IgD-negative memory B cell (primary cell): ENCODE data around the gene TSPAN12. TPM values are rescaled to one million over a fixed set of nuclear protein-coding genes. Genes with fewer than 3 reads are reported as not detected.
A peak's percentile ranks its signal among the peaks of the same experiment; 100 is the strongest.

Experiments
- H3K27ac Mint-ChIP-seq, 3 donors: one replicate each; pipeline ENCODE4 v1.8.0; 2020 to 2022; ENCODE audit warnings: mild to moderate bottlenecking in 3 of 3, mixed read lengths in 3 of 3, moderate library complexity in 1 of 3
- H3K27me3 Mint-ChIP-seq: one replicate; pipeline ENCODE4 v1.8.0; 2021; ENCODE audit warnings: mixed read lengths
- H3K36me3 Mint-ChIP-seq: one replicate; pipeline ENCODE4 v1.8.0; 2020; ENCODE audit warnings: mild to moderate bottlenecking, mixed read lengths
- H3K4me1 Mint-ChIP-seq, 3 donors: one replicate each; pipeline ENCODE4 v1.8.0; 2020 to 2022; ENCODE audit warnings: mixed read lengths in 3 of 3, mild to moderate bottlenecking in 1 of 3
- H3K4me3 Mint-ChIP-seq, 4 donors: one replicate each; pipeline ENCODE4 v1.8.0; 2020 to 2022; ENCODE audit warnings: mild to moderate bottlenecking in 4 of 4, mixed read lengths in 4 of 4, moderate library complexity in 3 of 4
- H3K9me3 Mint-ChIP-seq, 3 donors: one replicate each; pipeline ENCODE4 v1.8.0; 2020 to 2021; ENCODE audit warnings: mixed read lengths in 3 of 3, mild to moderate bottlenecking in 1 of 3
- polyA plus RNA-seq: library from polyadenylated mRNA; unstranded; fragments of 300-500 nt; fragmentation: Illumina TruSeq; gene quantifications from one replicate; pipeline ENCODE4 v1.2.3, GENCODE V29; 2021

The TSPAN12 gene
- polyA plus RNA-seq, 1 donor from 2014 or later: not detected

- no peaks in the 10 kb centered on the region for H3K36me3 Mint-ChIP-seq
- no peaks in the 10 kb centered on the region for H3K9me3 Mint-ChIP-seq
- H3K4me3 Mint-ChIP-seq: no peak overlapping the region
- H3K4me1 Mint-ChIP-seq: peaks cover 0 to 2% (median 0%) of the 10 kb centered on the region in 3 donors
- no peak overlapping the region for H3K27ac Mint-ChIP-seq
- H3K27me3 Mint-ChIP-seq: peaks cover 25% of the 10 kb centered on the region
Observed at GRCh38 chr7:120862987-120863590, 5.1 kb upstream of the TSPAN12 start.

GRCh38 chr7:120860156-120860555, 2.2 kb upstream of the TSPAN12 start:
- H3K36me3 Mint-ChIP-seq: no peaks in the 10 kb centered on the region
- H3K27me3 Mint-ChIP-seq: peaks cover 43% of the 10 kb centered on the region
- peaks cover 9 to 12% (median 11%) of the 10 kb centered on the region in 3 donors for H3K4me1 Mint-ChIP-seq
- no peak overlapping the region for H3K4me3 Mint-ChIP-seq
- no peaks in the 10 kb centered on the region for H3K9me3 Mint-ChIP-seq
- no peak overlapping the region for H3K27ac Mint-ChIP-seq

- Mint-ChIP-seq H3K27ac (no peak overlapping the region), H3K9me3 (no peaks in the 10 kb centered on the region), H3K27me3 (peaks cover 48% of the 10 kb centered on the region), H3K4me1 (peaks cover 9 to 12% (median 11%) of the 10 kb centered on the region in 3 donors), H3K4me3 (peak overlapping the region in 1 of 4 donors; percentile 71), H3K36me3 (no peaks in the 10 kb centered on the region)
Observed at GRCh38 chr7:120859459-120859858, 1.5 kb upstream of the TSPAN12 start.

- Mint-ChIP-seq H3K27ac (no peak overlapping the region), H3K27me3 (peaks cover 52% of the 10 kb centered on the region), H3K9me3 (no peaks in the 10 kb centered on the region), H3K36me3 (no peaks in the 10 kb centered on the region), H3K4me3 (peak overlapping the region; percentile 71 to 94 (median 92)), H3K4me1 (peaks cover 10 to 12% (median 11%) of the 10 kb centered on the region in 3 donors)
Observed at GRCh38 chr7:120856621-120857352, 1.2 kb downstream of the TSPAN12 start.

GRCh38 chr7:120856198-120856597, 1.7 kb downstream of the TSPAN12 start:
- no peaks in the 10 kb centered on the region for H3K9me3 Mint-ChIP-seq
- H3K36me3 Mint-ChIP-seq: no peaks in the 10 kb centered on the region
- peaks cover 10 to 12% (median 11%) of the 10 kb centered on the region in 3 donors for H3K4me1 Mint-ChIP-seq
- peak overlapping the region; percentile 71 to 94 (median 92) for H3K4me3 Mint-ChIP-seq
- peaks cover 49% of the 10 kb centered on the region for H3K27me3 Mint-ChIP-seq
- H3K27ac Mint-ChIP-seq: no peak overlapping the region

GRCh38 chr7:120852700-120853099, 5.2 kb downstream of the TSPAN12 start:
- Mint-ChIP-seq H3K27ac (no peak overlapping the region), H3K36me3 (no peaks in the 10 kb centered on the region), H3K4me3 (no peak overlapping the region), H3K9me3 (no peaks in the 10 kb centered on the region), H3K4me1 (peaks cover 9 to 12% (median 10%) of the 10 kb centered on the region in 3 donors), H3K27me3 (peaks cover 27% of the 10 kb centered on the region)

- no peaks in the 10 kb centered on the region for H3K36me3 Mint-ChIP-seq
Observed at GRCh38 chr7:120843109-120843508, 14.8 kb downstream of the TSPAN12 start.

GRCh38 chr7:120842121-120842621, 15.8 kb downstream of the TSPAN12 start:
- H3K27ac Mint-ChIP-seq: no peak overlapping the region
- no peaks in the 10 kb centered on the region for H3K9me3 Mint-ChIP-seq
- no peaks in the 10 kb centered on the region for H3K4me1 Mint-ChIP-seq
- H3K27me3 Mint-ChIP-seq: peaks cover 5% of the 10 kb centered on the region
- H3K36me3 Mint-ChIP-seq: no peaks in the 10 kb centered on the region
- H3K4me3 Mint-ChIP-seq: no peak overlapping the region

More at GRCh38 chr7:120843109-120843508, 14.8 kb downstream of the TSPAN12 start:
- Mint-ChIP-seq H3K4me1 (no peaks in the 10 kb centered on the region), H3K4me3 (no peak overlapping the region), H3K27ac (no peak overlapping the region), H3K27me3 (peaks cover 3% of the 10 kb centered on the region), H3K9me3 (no peaks in the 10 kb centered on the region)

GRCh38 chr7:120841608-120842007, 16.3 kb downstream of the TSPAN12 start:
- H3K9me3 Mint-ChIP-seq: no peaks in the 10 kb centered on the region
- H3K4me1 Mint-ChIP-seq: no peaks in the 10 kb centered on the region
- H3K27me3 Mint-ChIP-seq: peaks cover 5% of the 10 kb centered on the region
- no peak overlapping the region for H3K27ac Mint-ChIP-seq
- no peak overlapping the region for H3K4me3 Mint-ChIP-seq
- no peaks in the 10 kb centered on the region for H3K36me3 Mint-ChIP-seq

GRCh38 chr7:120838281-120838682, 19.7 kb downstream of the TSPAN12 start:
- H3K4me1 Mint-ChIP-seq: no peaks in the 10 kb centered on the region
- no peaks in the 10 kb centered on the region for H3K36me3 Mint-ChIP-seq
- no peaks in the 10 kb centered on the region for H3K9me3 Mint-ChIP-seq
- H3K4me3 Mint-ChIP-seq: peak overlapping the region in 1 of 4 donors; percentile 58
- H3K27ac Mint-ChIP-seq: no peak overlapping the region
- peaks cover 6% of the 10 kb centered on the region for H3K27me3 Mint-ChIP-seq

- peaks cover 6% of the 10 kb centered on the region for H3K27me3 Mint-ChIP-seq
- no peak overlapping the region for H3K4me3 Mint-ChIP-seq
- no peaks in the 10 kb centered on the region for H3K4me1 Mint-ChIP-seq
- no peak overlapping the region for H3K27ac Mint-ChIP-seq
- H3K36me3 Mint-ChIP-seq: no peaks in the 10 kb centered on the region
- H3K9me3 Mint-ChIP-seq: no peaks in the 10 kb centered on the region
Observed at GRCh38 chr7:120837599-120837998, 20.3 kb downstream of the TSPAN12 start.

- no peak overlapping the region for H3K27ac Mint-ChIP-seq
- H3K36me3 Mint-ChIP-seq: no peaks in the 10 kb centered on the region
- H3K9me3 Mint-ChIP-seq: no peaks in the 10 kb centered on the region
- H3K4me3 Mint-ChIP-seq: no peak overlapping the region
- no peaks in the 10 kb centered on the region for H3K4me1 Mint-ChIP-seq
- H3K27me3 Mint-ChIP-seq: peaks cover 6% of the 10 kb centered on the region
Observed at GRCh38 chr7:120836556-120837115, 21.3 kb downstream of the TSPAN12 start.

GRCh38 chr7:120834726-120835125, 23.2 kb downstream of the TSPAN12 start:
- Mint-ChIP-seq H3K4me1 (no peaks in the 10 kb centered on the region), H3K4me3 (no peak overlapping the region), H3K36me3 (no peaks in the 10 kb centered on the region), H3K27me3 (peaks cover 6% of the 10 kb centered on the region), H3K9me3 (peaks cover 0 to 13% (median 2%) of the 10 kb centered on the region in 3 donors), H3K27ac (no peak overlapping the region)

- Mint-ChIP-seq H3K4me1 (no peaks in the 10 kb centered on the region), H3K4me3 (no peak overlapping the region), H3K36me3 (no peaks in the 10 kb centered on the region), H3K27ac (no peak overlapping the region), H3K27me3 (peaks cover 4% of the 10 kb centered on the region), H3K9me3 (peaks cover 0 to 14% (median 2%) of the 10 kb centered on the region in 3 donors)
Observed at GRCh38 chr7:120833546-120833945, 24.4 kb downstream of the TSPAN12 start.

GRCh38 chr7:120832803-120833202, 25.1 kb downstream of the TSPAN12 start:
- Mint-ChIP-seq H3K4me3 (no peak overlapping the region), H3K4me1 (peaks cover 0 to 2% (median 0%) of the 10 kb centered on the region in 3 donors), H3K9me3 (peaks cover 0 to 14% (median 2%) of the 10 kb centered on the region in 3 donors), H3K27me3 (peaks cover 4% of the 10 kb centered on the region), H3K36me3 (no peaks in the 10 kb centered on the region), H3K27ac (no peak overlapping the region)
